GM12875 (cell line): ENCODE results near the gene PEAK1.
"Not testable (repeated sequence)": the region's sequence is repeated elsewhere in the genome, so short reads cannot be mapped to it uniquely, and the experiment has no call there.

Experiments
- H3K4me3 ChIP-seq: one replicate; pipeline ENCODE4 v1.5.1; 2011; ENCODE audit warnings: low read depth, low read length, control low read depth
- TF ChIP-seq, protein P1 (sequence below): IDR thresholded peaks from 2 replicates; pipeline ENCODE4 v1.5.1; 2011; ENCODE audit warnings: low read depth, mild to moderate bottlenecking, control low read depth, inconsistent platforms, low read length, moderate library complexity, borderline replicate concordance; ENCODE audit not compliant: insufficient read depth

Gene PEAK1

DNA sequence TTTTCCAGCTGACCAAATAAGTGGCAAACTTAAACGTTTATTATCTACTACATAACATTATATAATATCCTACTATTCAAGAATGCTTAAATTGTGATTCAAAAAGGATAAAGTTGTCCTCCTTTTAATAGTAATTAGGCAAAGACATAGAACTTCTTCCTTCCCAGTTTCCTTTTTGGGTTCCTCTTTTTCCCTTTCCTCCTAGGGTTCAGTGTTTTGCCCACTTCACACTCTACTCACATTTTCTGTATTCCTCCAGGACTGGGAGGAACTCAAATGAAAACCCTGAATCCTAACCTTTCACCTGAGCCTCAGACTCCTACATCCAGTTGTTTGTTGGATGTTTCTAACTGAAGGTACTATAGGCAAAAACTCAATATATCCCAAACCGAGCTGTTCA is 132.5 kb downstream of the PEAK1 start:
- H3K4me3 ChIP-seq, result no peak overlapping the region
- TF ChIP-seq, protein P1, sequence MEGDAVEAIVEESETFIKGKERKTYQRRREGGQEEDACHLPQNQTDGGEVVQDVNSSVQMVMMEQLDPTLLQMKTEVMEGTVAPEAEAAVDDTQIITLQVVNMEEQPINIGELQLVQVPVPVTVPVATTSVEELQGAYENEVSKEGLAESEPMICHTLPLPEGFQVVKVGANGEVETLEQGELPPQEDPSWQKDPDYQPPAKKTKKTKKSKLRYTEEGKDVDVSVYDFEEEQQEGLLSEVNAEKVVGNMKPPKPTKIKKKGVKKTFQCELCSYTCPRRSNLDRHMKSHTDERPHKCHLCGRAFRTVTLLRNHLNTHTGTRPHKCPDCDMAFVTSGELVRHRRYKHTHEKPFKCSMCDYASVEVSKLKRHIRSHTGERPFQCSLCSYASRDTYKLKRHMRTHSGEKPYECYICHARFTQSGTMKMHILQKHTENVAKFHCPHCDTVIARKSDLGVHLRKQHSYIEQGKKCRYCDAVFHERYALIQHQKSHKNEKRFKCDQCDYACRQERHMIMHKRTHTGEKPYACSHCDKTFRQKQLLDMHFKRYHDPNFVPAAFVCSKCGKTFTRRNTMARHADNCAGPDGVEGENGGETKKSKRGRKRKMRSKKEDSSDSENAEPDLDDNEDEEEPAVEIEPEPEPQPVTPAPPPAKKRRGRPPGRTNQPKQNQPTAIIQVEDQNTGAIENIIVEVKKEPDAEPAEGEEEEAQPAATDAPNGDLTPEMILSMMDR, result no peak

GRCh38 chr15:77285057-77285997 is 134.6 kb downstream of the PEAK1 start:
- H3K4me3 ChIP-seq, result no peak overlapping the region
- TF ChIP-seq, protein P1, result no peak

- H3K4me3 ChIP-seq, result no peak overlapping the region
These were observed 137.6 kb downstream of the PEAK1 start for GRCh38 chr15:77282333-77282732.

DNA sequence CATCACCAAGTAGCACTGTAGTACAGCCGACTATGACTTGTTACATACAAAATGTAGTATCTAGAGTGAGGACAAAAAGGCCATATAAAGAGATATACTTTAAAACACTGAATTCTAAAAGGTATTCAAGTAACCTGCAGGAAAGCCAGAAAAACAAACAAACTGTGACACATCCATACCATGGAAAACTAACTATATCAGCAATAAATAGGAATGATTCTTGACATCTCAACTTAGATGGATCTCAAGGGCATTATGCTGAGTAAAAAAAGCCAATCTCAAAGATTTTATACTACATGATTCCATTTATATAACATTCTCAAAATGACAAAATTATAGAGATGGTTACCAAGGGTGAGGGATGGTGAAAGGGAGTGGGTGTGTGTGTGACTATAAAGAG is 143.0 kb downstream of the PEAK1 start:
- H3K4me3 ChIP-seq, result no peak overlapping the region
- TF ChIP-seq, protein P1, result no peak

More at GRCh38 chr15:77282333-77282732, 137.6 kb downstream of the PEAK1 start:
- TF ChIP-seq, protein P1, result no peak

DNA sequence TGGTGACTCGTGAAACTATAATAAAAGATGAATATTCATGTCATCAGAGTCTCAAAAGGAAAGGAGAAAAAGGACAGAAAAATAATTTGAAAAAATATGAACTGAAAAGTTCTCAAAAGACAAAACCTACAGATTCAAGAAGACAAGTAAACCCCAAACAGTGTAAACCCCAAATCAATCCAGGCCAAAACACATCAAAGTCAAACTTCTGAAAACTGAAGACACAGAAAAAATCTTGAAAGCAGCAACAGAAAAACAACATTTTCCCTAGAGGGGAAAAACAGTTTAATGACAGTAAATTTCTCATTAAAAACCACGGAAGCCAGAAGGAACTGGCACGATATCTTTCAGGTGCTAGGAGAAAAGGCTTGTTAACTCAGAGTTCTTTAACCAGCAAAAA is 143.8 kb downstream of the PEAK1 start:
- no peak overlapping the region for H3K4me3 ChIP-seq
- TF ChIP-seq, protein P1, result no peak

GRCh38 chr15:77273136-77273535 is 146.8 kb downstream of the PEAK1 start:
- H3K4me3 ChIP-seq, result not testable (repeated sequence)

DNA sequence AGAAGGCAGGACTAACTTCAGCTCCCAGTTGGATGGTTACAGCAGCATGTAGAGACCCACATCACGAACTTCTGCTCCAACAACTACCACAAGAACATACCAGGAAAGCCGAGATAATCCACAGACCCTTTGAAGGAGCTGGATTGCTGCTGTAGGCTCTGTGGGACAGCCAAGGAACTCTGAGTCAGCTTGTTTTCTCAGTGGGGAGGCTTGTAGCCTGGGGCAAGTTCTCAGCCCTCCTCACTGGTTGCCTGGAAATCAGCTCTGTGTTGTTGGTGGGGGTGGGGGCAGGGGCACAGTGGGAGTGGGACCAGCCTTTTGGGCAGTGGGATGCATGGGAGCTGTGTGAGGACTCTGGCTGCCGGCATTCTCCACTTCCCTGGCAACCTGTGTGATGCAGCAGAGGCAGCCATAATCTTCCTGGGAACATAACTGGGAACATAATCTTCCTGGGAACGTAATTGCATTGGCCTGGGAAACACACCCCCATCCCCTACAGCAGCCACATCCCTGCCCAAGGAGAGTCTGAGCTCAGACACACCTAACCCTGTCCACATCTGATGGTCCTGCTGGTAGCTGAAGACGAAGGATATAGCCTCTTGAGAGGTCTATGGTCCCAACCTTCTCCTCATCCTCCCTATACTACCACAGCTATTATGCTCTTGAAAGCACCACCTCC is 153.1 kb downstream of the PEAK1 start:
- no peak overlapping the region for H3K4me3 ChIP-seq
- TF ChIP-seq, protein P1, result no peak
